DOHH2 (cell line): ENCODE measurements around the gene CBX5.

Source experiments
- H3F3A ChIP-seq: fragments of 200-600 bp; sonication (generic), shearing (Covaris generic); 2 replicates; pipeline ENCODE4 v1.6.0; 2016; ENCODE audit warnings: antibody characterized with exemption, mild to moderate bottlenecking; ENCODE audit not compliant: control insufficient read depth, insufficient read depth
- H3K27ac ChIP-seq: fragments of 200-600 bp; sonication (generic); 2 replicates; pipeline ENCODE4 v1.5.1; 2014; ENCODE audit warnings: low read depth, mild to moderate bottlenecking, low read length, moderate library complexity
- H3K27me3 ChIP-seq: fragments of 200-600 bp; sonication (generic); 2 replicates; pipeline ENCODE4 v1.6.1; 2014; ENCODE audit warnings: mild to moderate bottlenecking, low read length, mixed read lengths; ENCODE audit not compliant: control insufficient read depth
- H3K36me3 ChIP-seq: fragments of 200-600 bp; sonication (generic); 2 replicates; pipeline ENCODE4 v1.6.1; 2014; ENCODE audit warnings: mild to moderate bottlenecking, low read length, moderate library complexity, mixed read lengths; ENCODE audit not compliant: control insufficient read depth
- H3K4me1 ChIP-seq: fragments of 200-600 bp; sonication (generic); 2 replicates; pipeline ENCODE4 v1.6.1; 2014; ENCODE audit warnings: mild to moderate bottlenecking, low read length, mixed read lengths; ENCODE audit not compliant: control insufficient read depth
- H3K4me2 ChIP-seq: fragments of 200-600 bp; sonication (generic); 2 replicates; pipeline ENCODE4 v1.6.0; 2014; ENCODE audit warnings: mild to moderate bottlenecking, low read length, moderate library complexity
- H3K4me3 ChIP-seq: fragments of 200-600 bp; sonication (generic); 2 replicates; pipeline ENCODE4 v1.5.1; 2014; ENCODE audit warnings: mild to moderate bottlenecking, low read length, mixed read lengths
- H3K79me2 ChIP-seq: fragments of 200-600 bp; sonication (generic); 2 replicates; pipeline ENCODE4 v1.6.1; 2014; ENCODE audit warnings: mild to moderate bottlenecking, low read length, mixed read lengths; ENCODE audit not compliant: control insufficient read depth
- H3K9me2 ChIP-seq: fragments of 200-600 bp; sonication (generic); replicated peaks from 2 replicates; pipeline ENCODE4 v1.6.1; 2014; ENCODE audit warnings: mild to moderate bottlenecking, low read length, mixed read lengths; ENCODE audit not compliant: control insufficient read depth
- H3K9me3 ChIP-seq: fragments of 200-600 bp; sonication (generic); 2 replicates; pipeline ENCODE4 v1.6.1; 2014; ENCODE audit warnings: antibody characterized with exemption, low read length, mixed read lengths; ENCODE audit not compliant: control insufficient read depth, insufficient read depth
- H4K20me1 ChIP-seq: fragments of 200-600 bp; sonication (generic); 2 replicates; pipeline ENCODE4 v1.6.0; 2014; ENCODE audit warnings: low read depth, mild to moderate bottlenecking, antibody characterized with exemption, low read length, moderate library complexity; ENCODE audit not compliant: control insufficient read depth, insufficient read depth
- EZH2phosphoT487 ChIP-seq: fragments of 200-600 bp; sonication (generic); IDR thresholded peaks from 2 replicates; pipeline ENCODE4 v1.6.1; 2017; ENCODE audit warnings: borderline replicate concordance, mild to moderate bottlenecking, antibody characterized with exemption, low read length, moderate library complexity, mixed read lengths
- TF ChIP-seq, protein P1 (sequence below): fragments of 200-600 bp; sonication (generic); IDR thresholded peaks from one replicate; pipeline ENCODE4 v1.5.1; 2014; ENCODE audit warnings: antibody characterized with exemption, mild to moderate bottlenecking, low read depth, low read length; ENCODE audit not compliant: poor library complexity, severe bottlenecking

CBX5 gene

DNA sequence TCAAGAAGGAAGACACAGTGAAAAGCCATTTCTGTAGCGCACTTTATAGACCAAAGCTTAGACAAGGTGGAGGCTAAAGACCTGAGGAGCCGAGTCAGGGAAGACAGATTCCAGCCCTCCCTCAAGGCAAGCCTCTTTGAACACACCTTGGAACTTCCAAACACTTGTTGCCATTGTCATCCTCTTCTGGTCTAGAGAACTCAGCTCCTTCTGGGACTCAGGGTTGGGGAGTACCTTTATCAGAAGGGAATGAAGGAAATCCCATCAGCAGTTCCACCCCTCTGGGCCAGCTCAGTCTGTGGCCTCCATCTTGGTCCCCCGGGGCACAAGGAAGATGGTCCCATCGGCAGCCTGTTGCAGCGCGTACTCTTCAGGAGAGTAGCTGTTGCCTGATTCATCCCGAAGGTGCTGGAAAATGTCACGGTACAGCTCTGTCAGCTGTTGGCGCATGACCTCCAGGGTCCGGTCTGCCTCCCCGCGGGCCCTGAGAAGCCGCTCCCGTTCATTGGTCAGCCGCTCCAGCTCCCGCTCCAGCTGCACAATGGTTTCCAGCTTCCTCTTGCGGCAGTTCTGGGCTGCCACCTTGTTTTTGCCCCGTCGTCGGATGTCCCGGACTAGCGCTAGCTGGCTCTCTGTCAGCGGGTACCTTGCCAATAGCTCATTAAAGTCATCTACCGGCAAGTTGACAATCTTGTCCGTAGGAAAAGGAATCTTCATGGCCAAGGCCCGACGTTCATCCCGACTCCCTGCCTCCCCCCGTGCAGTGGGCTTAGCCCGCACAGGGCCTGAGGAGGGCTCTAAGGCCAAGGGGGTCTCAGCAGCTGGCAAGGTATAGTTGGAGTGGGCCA lies 12.4 kb upstream of the CBX5 start:
- H3K36me3 ChIP-seq: peaks cover 12% of the 10 kb centered on the region
- no peaks in the 10 kb centered on the region for H3K9me2 ChIP-seq
- no peaks in the 10 kb centered on the region for H3K79me2 ChIP-seq

DNA sequence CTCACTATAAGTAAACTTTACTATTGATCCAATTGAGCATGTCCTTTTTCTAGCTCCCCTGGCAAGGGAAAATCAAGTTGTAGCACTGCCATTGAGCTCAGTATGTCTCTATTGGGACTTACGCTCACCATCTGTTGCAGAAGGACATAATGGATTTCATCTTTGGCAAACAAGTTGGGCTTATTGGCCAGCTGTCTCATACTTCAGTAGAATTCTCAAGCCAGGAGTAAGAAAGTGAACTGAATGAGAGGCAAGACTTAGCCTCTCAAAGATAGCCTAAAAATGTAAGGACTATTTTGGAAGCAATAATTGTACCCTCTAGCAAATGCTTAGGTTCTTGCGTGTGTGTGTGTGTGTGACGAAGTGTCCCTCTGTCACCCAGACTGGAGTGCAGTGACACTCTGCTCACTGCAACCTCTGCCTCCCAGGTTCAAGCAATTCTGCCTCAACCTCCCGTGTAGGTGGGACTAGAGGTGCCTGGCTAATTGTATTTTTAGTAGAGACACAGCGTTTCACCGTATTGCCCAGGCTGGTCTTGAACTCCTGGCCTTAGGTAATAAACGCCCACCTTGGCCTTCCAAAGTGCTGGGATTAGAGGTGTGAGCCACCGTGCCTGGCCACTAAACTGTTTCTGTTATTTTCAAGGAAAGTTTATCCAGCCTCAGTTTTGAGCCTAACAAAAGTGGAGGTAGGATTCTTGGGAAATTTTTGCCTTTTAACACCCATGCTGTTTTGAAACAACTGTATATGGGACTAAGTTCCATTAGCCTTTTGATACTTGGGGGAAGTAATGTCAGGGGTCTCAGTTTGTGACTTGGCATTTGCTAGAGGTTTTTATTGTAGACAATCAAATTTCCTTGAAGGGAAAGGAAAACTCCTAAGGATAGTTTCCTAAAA lies 7.6 kb upstream of the CBX5 start:
- no peaks in the 10 kb centered on the region for H3K9me2 ChIP-seq
- no peak overlapping the region; the same call in 1 of the 2 replicates for H3K4me2 ChIP-seq
- no peak overlapping the region for H3K27ac ChIP-seq
- peaks cover 60% of the 10 kb centered on the region for H3K36me3 ChIP-seq
- peaks cover 72% of the 10 kb centered on the region for H3F3A ChIP-seq
- no peaks in the 10 kb centered on the region for H3K9me3 ChIP-seq
- no peak overlapping the region for H3K4me3 ChIP-seq
- TF ChIP-seq, protein P1, sequence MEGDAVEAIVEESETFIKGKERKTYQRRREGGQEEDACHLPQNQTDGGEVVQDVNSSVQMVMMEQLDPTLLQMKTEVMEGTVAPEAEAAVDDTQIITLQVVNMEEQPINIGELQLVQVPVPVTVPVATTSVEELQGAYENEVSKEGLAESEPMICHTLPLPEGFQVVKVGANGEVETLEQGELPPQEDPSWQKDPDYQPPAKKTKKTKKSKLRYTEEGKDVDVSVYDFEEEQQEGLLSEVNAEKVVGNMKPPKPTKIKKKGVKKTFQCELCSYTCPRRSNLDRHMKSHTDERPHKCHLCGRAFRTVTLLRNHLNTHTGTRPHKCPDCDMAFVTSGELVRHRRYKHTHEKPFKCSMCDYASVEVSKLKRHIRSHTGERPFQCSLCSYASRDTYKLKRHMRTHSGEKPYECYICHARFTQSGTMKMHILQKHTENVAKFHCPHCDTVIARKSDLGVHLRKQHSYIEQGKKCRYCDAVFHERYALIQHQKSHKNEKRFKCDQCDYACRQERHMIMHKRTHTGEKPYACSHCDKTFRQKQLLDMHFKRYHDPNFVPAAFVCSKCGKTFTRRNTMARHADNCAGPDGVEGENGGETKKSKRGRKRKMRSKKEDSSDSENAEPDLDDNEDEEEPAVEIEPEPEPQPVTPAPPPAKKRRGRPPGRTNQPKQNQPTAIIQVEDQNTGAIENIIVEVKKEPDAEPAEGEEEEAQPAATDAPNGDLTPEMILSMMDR: no peak
- no peak for TF ChIP-seq EZH2phosphoT487
- H3K4me1 ChIP-seq: peaks cover 60% of the 10 kb centered on the region
- no peaks in the 10 kb centered on the region for H3K27me3 ChIP-seq
- H4K20me1 ChIP-seq: peaks cover 24% of the 10 kb centered on the region
- H3K79me2 ChIP-seq: peaks cover 19% of the 10 kb centered on the region

More for the DNA sequence above, 12.4 kb upstream of the CBX5 start:
- Histone ChIP-seq H3K4me1 (peaks cover 26% of the 10 kb centered on the region), H3K4me3 (no peak overlapping the region), H4K20me1 (no peaks in the 10 kb centered on the region), H3K27ac (no peak overlapping the region), H3K4me2 (no peak overlapping the region), H3K9me3 (no peaks in the 10 kb centered on the region), H3K27me3 (peaks cover 2% of the 10 kb centered on the region; the same call in 1 of the 2 replicates), H3F3A (peaks cover 28% of the 10 kb centered on the region)
- no peak for TF ChIP-seq EZH2phosphoT487
- TF ChIP-seq, protein P1: no peak

DNA sequence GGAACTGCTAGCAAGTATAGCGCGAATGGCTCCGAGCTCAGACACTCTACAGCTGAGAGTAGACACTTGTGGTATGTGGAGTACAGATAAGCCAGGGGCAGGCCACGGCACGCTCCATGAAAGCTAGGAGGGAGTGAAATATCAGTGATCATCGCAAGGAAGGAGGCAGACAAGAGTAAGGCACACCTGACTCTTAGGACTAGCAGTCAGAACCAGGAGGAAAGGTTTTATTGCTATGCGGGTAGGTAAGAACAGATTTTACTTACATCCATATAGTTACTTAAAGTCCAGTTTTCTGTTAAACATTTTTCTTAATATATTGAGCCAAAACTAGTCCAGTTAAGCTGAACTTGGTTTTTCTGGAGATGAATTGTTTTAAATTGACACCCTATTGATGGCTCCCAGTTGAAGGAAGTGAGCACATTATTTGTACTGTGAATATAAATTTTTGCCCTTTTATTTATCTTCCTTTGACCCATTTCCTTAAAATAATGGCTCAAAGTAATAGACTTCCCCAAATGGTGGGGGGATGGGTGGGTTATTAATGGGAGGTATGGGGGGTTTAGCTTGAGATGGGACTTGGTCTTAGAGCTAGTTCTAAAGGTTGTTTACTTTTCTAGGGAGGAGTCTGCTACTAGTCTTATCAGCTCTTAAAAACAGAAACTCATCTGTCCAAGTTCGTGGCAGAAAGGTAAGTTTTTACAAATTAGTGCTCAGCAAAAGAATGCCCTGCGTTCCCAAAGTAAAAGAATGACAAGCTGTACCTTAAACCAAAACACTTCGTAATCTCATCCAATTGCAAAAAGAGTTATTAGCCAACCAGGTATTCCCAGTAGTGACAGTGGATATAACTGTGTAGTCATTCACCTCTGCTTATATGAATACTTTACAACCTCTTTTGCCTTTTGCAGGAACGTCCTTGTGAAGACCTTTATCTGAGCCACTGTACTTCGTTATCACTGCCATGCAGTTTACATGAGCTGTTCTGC lies 6.4 kb upstream of the CBX5 start:
- H3K9me2 ChIP-seq: no peaks in the 10 kb centered on the region
- H3K4me3 ChIP-seq: no peak overlapping the region
- no peaks in the 10 kb centered on the region for H3K27me3 ChIP-seq
- no peak overlapping the region; the same call in 1 of the 2 replicates for H3K27ac ChIP-seq
- H3K4me1 ChIP-seq: peaks cover 70% of the 10 kb centered on the region
- H3F3A ChIP-seq: peaks cover 83% of the 10 kb centered on the region
- peak overlapping the region; percentile 6; the same call in 1 of the 2 replicates for H3K4me2 ChIP-seq
- TF ChIP-seq, protein P1: no peak
- no peak for TF ChIP-seq EZH2phosphoT487
- peaks cover 30% of the 10 kb centered on the region for H3K79me2 ChIP-seq
- H3K36me3 ChIP-seq: peaks cover 71% of the 10 kb centered on the region
- H4K20me1 ChIP-seq: peaks cover 34% of the 10 kb centered on the region
- no peaks in the 10 kb centered on the region for H3K9me3 ChIP-seq
